H9 (cell line): ENCODE measurements around the gene PEX16. TPM values are rescaled to one million over a fixed set of nuclear protein-coding genes. Genes with fewer than 3 reads are reported as not detected.

ENCODE experiments used
- DNase-seq: peaks from one replicate; pipeline ENCODE4 v3.0.0-alpha.2; 2017
- H2AFZ ChIP-seq: one replicate; pipeline ENCODE4 v1.6.1; 2013; ENCODE audit warnings: mild to moderate bottlenecking, low read length, control low read depth, moderate library complexity
- H2AK5ac ChIP-seq: 2 replicates; pipeline ENCODE4 v1.6.1; 2013; ENCODE audit warnings: low read length, control low read depth, mixed read lengths; ENCODE audit not compliant: insufficient read length
- H2BK120ac ChIP-seq: one replicate; pipeline ENCODE4 v1.6.1; 2013; ENCODE audit warnings: low read depth, mild to moderate bottlenecking, low read length, control low read depth, inconsistent platforms; ENCODE audit not compliant: poor library complexity, severe bottlenecking
- H2BK12ac ChIP-seq: 2 replicates; pipeline ENCODE4 v1.6.1; 2013; ENCODE audit warnings: low read length, control low read depth, mixed read lengths, low read depth; ENCODE audit not compliant: insufficient read length
- H2BK15ac ChIP-seq: 2 replicates; pipeline ENCODE4 v1.6.1; 2013; ENCODE audit warnings: low read depth, low read length, control low read depth
- H2BK20ac ChIP-seq: one replicate; pipeline ENCODE4 v1.6.1; 2013; ENCODE audit warnings: low read depth, mild to moderate bottlenecking, low read length, control low read depth, inconsistent platforms; ENCODE audit not compliant: poor library complexity, severe bottlenecking
- H2BK5ac ChIP-seq: 2 replicates; pipeline ENCODE4 v1.6.1; 2013; ENCODE audit warnings: low read length, control low read depth, mixed read lengths; ENCODE audit not compliant: insufficient read length
- H3K14ac ChIP-seq: 2 replicates; pipeline ENCODE4 v1.6.1; 2013; ENCODE audit warnings: low read length, control low read depth; ENCODE audit not compliant: insufficient read depth
- H3K18ac ChIP-seq: 2 replicates; pipeline ENCODE4 v1.6.1; 2013; ENCODE audit warnings: low read depth, mild to moderate bottlenecking, mixed read lengths, low read length, control low read depth; ENCODE audit not compliant: insufficient read length
- H3K23ac ChIP-seq: 2 replicates; pipeline ENCODE4 v1.6.1; 2013; ENCODE audit warnings: low read length, control low read depth, mixed read lengths, low read depth; ENCODE audit not compliant: insufficient read length
- H3K23me2 ChIP-seq: 2 replicates; pipeline ENCODE4 v1.6.1; 2013; ENCODE audit warnings: low read depth, mild to moderate bottlenecking, mixed read lengths, low read length, control low read depth; ENCODE audit not compliant: insufficient read length, poor library complexity, severe bottlenecking
- H3K27ac ChIP-seq: 2 replicates; pipeline ENCODE4 v1.5.1; 2013; ENCODE audit warnings: low read length, control low read depth, mixed read lengths, low read depth; ENCODE audit not compliant: insufficient read length
- H3K27me3 ChIP-seq: 2 replicates; pipeline ENCODE4 v1.6.1; 2013; ENCODE audit warnings: low read length, control low read depth, inconsistent platforms; ENCODE audit not compliant: insufficient read depth
- H3K4ac ChIP-seq: 2 replicates; pipeline ENCODE4 v1.6.1; 2013; ENCODE audit warnings: low read depth, mild to moderate bottlenecking, control low read depth, inconsistent platforms, low read length, moderate library complexity
- H3K4me1 ChIP-seq: 2 replicates; pipeline ENCODE4 v1.6.1; 2013; ENCODE audit warnings: low read length, control low read depth, inconsistent platforms; ENCODE audit not compliant: insufficient read depth
- H3K4me2 ChIP-seq: 2 replicates; pipeline ENCODE4 v1.6.1; 2013; ENCODE audit warnings: low read length, control low read depth, mixed read lengths; ENCODE audit not compliant: insufficient read length, insufficient read depth
- H3K56ac ChIP-seq: 2 replicates; pipeline ENCODE4 v1.6.1; 2013; ENCODE audit warnings: low read depth, mild to moderate bottlenecking, mixed read lengths, low read length, control low read depth; ENCODE audit not compliant: insufficient read length
- H3K79me1 ChIP-seq: 2 replicates; pipeline ENCODE4 v1.6.1; 2013; ENCODE audit warnings: low read depth, mild to moderate bottlenecking, moderate library complexity, low read length, control low read depth, inconsistent platforms; ENCODE audit not compliant: insufficient read depth, poor library complexity, severe bottlenecking
- H3K79me2 ChIP-seq: 2 replicates; pipeline ENCODE4 v1.6.1; 2013; ENCODE audit warnings: low read length, control low read depth, inconsistent platforms; ENCODE audit not compliant: insufficient read depth
- H3K9ac ChIP-seq: 2 replicates; pipeline ENCODE4 v1.6.1; 2013; ENCODE audit warnings: low read length, control low read depth, mixed read lengths; ENCODE audit not compliant: insufficient read length; ENCODE audit errors: extremely low read depth
- H3K9me3 ChIP-seq: one replicate; pipeline ENCODE4 v1.6.1; 2013; ENCODE audit warnings: low read depth, low read length, inconsistent platforms; ENCODE audit not compliant: control insufficient read depth
- H3T11ph ChIP-seq: one replicate; pipeline ENCODE4 v1.6.1; 2013; ENCODE audit warnings: mild to moderate bottlenecking, low read length, control low read depth, inconsistent platforms
- H4K20me1 ChIP-seq: one replicate; pipeline ENCODE4 v1.6.1; 2013; ENCODE audit not compliant: control insufficient read depth, insufficient read length, insufficient read depth
- H4K5ac ChIP-seq: 2 replicates; pipeline ENCODE4 v1.6.1; 2013; ENCODE audit warnings: low read depth, mild to moderate bottlenecking, mixed read lengths, low read length, control low read depth; ENCODE audit not compliant: insufficient read length
- H4K8ac ChIP-seq: replicated peaks from 2 replicates; pipeline ENCODE4 v1.6.1; 2013; ENCODE audit warnings: low read length, control low read depth, mixed read lengths, low read depth; ENCODE audit not compliant: insufficient read length
- H4K91ac ChIP-seq: 2 replicates; pipeline ENCODE4 v1.6.1; 2013; ENCODE audit warnings: low read depth, mild to moderate bottlenecking, moderate library complexity, mixed read lengths, low read length, control low read depth; ENCODE audit not compliant: insufficient read length
- H3K27ac Mint-ChIP-seq, 3 experiments: 2 replicates in 2 of 3; 3 replicates in 1 of 3; pipeline ENCODE4 v1.8.0; 2020 to 2021; ENCODE audit warnings: mixed read lengths in 3 of 3, mild to moderate bottlenecking in 1 of 3, moderate library complexity in 1 of 3
- H3K27me3 Mint-ChIP-seq: 2 replicates; pipeline ENCODE4 v1.8.0; 2021; ENCODE audit warnings: low read depth, mild to moderate bottlenecking, moderate library complexity, mixed read lengths
- H3K36me3 Mint-ChIP-seq, 3 experiments: 2 replicates in 2 of 3; 3 replicates in 1 of 3; pipeline ENCODE4 v1.8.0; 2020 to 2021; ENCODE audit warnings: low read depth in 3 of 3, mixed read lengths in 3 of 3; ENCODE audit not compliant: insufficient read depth in 1 of 3
- H3K4me1 Mint-ChIP-seq, 2 experiments: 2 replicates each; pipeline ENCODE4 v1.8.0; 2020; ENCODE audit warnings: mixed read lengths in 2 of 2
- H3K4me3 Mint-ChIP-seq, 2 experiments: 2 replicates in 1 of 2; 3 replicates in 1 of 2; pipeline ENCODE4 v1.8.0; 2020 to 2021; ENCODE audit warnings: mild to moderate bottlenecking in 2 of 2, mixed read lengths in 2 of 2, moderate library complexity in 1 of 2
- H3K9me3 Mint-ChIP-seq, 2 experiments: 2 replicates in 1 of 2; 3 replicates in 1 of 2; pipeline ENCODE4 v1.8.0; 2020; ENCODE audit warnings: mild to moderate bottlenecking in 2 of 2, mixed read lengths in 2 of 2, moderate library complexity in 1 of 2
- CTCF ChIP-seq: fragments of 200-600 bp; sonication (generic); conservative IDR thresholded peaks from 3 replicates; pipeline ENCODE4 v1.8.0; 2021; ENCODE audit warnings: antibody characterized with exemption, mild to moderate bottlenecking
- WGBS: extraction: QIAGEN DNeasy Blood & Tissue Kit; methylation state at CpG from one replicate; pipeline ENCODE4 v1.1.7; 2013; ENCODE audit warnings: missing lambda C conversion rate, low lambda C conversion rate, mixed read lengths; ENCODE audit not compliant: insufficient read length; ENCODE audit errors: extremely low coverage; 5-methylcytosine and 5-hydroxymethylcytosine counted together
- total RNA-seq: library from RNA; stranded (reverse); gene quantifications from 2 replicates; pipeline ENCODE4 v1.2.1, GENCODE V29; 2021

PEX16 gene
- total RNA-seq, 1 experiment from 2014 or later: 30.8 TPM

GRCh38 chr11:45926536-45927331 is 9.1 kb upstream of the PEX16 start:
- H3K4ac ChIP-seq: no peak overlapping the region
- no peak for TF ChIP-seq CTCF
- H3K9ac ChIP-seq: no peak overlapping the region
- H4K20me1 ChIP-seq: no peaks in the 10 kb centered on the region
- Mint-ChIP-seq H3K4me1 (peaks cover 12 to 17% of the 10 kb centered on the region in 2 experiments), H3K9me3 (no peaks in the 10 kb centered on the region), H3K27ac (no peak overlapping the region), H3K27me3 (peaks cover 2% of the 10 kb centered on the region; the same call in 1 of the 2 replicates), H3K36me3 (peaks cover 22 to 59% (median 56%) of the 10 kb centered on the region in 3 experiments), H3K4me3 (no peak overlapping the region)
- H3K56ac ChIP-seq: no peak overlapping the region
- no peaks in the 10 kb centered on the region for H3K79me1 ChIP-seq
- H2BK20ac ChIP-seq: no peak overlapping the region
- no CpG with 5 or more reads among the region's 12 CpGs for WGBS
- no peaks in the 10 kb centered on the region for H3K9me3 ChIP-seq
- no peak overlapping the region for H3K4me2 ChIP-seq
- H4K5ac ChIP-seq: no peak overlapping the region
- no peaks in the 10 kb centered on the region for H3K27me3 ChIP-seq
- H2BK12ac ChIP-seq: no peak overlapping the region
- no peak overlapping the region for H4K8ac ChIP-seq
- H3K18ac ChIP-seq: no peak overlapping the region
- no peak overlapping the region for H3K14ac ChIP-seq
- peak; percentile 20 for DNase-seq
- peaks cover 5% of the 10 kb centered on the region for H3K23me2 ChIP-seq
- H2BK120ac ChIP-seq: no peak overlapping the region
- no peak overlapping the region for H2AK5ac ChIP-seq
- H3K4me1 ChIP-seq: no peaks in the 10 kb centered on the region
- no peak overlapping the region for H3K27ac ChIP-seq
- H4K91ac ChIP-seq: no peak overlapping the region
- no peak overlapping the region for H3K23ac ChIP-seq
- H3K79me2 ChIP-seq: no peaks in the 10 kb centered on the region; the same call in 1 of the 2 replicates
- no peak overlapping the region for H2BK5ac ChIP-seq
- no peak overlapping the region for H2AFZ ChIP-seq
- H3T11ph ChIP-seq: no peak overlapping the region
- H2BK15ac ChIP-seq: no peak overlapping the region
